Left cardiac atrium (tissue), 4 donors: ENCODE data around the gene KRTAP4-5. TPM values are rescaled to one million over a fixed set of nuclear protein-coding genes. Genes with fewer than 3 reads are reported as not detected.
"Not testable (repeated sequence)": the region's sequence is repeated elsewhere in the genome, so short reads cannot be mapped to it uniquely, and the experiment has no call there.

Experiments used
- ATAC-seq, 2 donors: fragments of 200-7000 bp; cut with Tn5 transposase; one replicate each; pipeline ENCODE4 v1.9.1; 2020; ENCODE audit warnings: mild to moderate bottlenecking in 2 of 2, moderate library complexity in 2 of 2
- DNase-seq: peaks from one replicate; pipeline ENCODE4 v3.0.0-alpha.2; 2020
- intact Hi-C, 2 donors: fragments of 100-400 bp; cut with DNase I; formaldehyde crosslinking; loops; one replicate each; pipeline versions ENCODE4 v1.14.1 to v1.15.1; 2022 to 2023
- total RNA-seq, 2 donors: library from RNA; stranded (reverse); fragmentation: NEBNext Ultra II Directional; extraction: Animal tissue kit (Norgen Biotek cat#: 25700); gene quantifications; one replicate each; pipeline ENCODE4 v1.2.1, GENCODE V29; 2021
- donor health status: DM: no; HTN: yes; CAD: no.
- donor health status: DM: no; HTN: yes; CAD: no; lungs with severe emphysema.
- donor health status: DM: yes; HTN: yes; CAD: no.
- donor health status: Dilated cardiomyopathy.

The KRTAP4-5 gene
- total RNA-seq, 2 donors from 2014 or later, result not detected

- intact Hi-C loops, result no loop called here
- DNase-seq (no peak), ATAC-seq (no peak)
Measured at GRCh38 chr17:41150026-41150425, 401 bp upstream of the KRTAP4-5 start.

GRCh38 chr17:41148971-41149651, 514 bp downstream of the KRTAP4-5 start:
- intact Hi-C loops, ATAC-seq, DNase-seq: not testable (repeated sequence)

GRCh38 chr17:41147531-41148204, 2.0 kb downstream of the KRTAP4-5 start:
- ATAC-seq (no peak), DNase-seq (no peak)
- intact Hi-C loops, result no loop called here

GRCh38 chr17:41145261-41145660, 4.4 kb downstream of the KRTAP4-5 start:
- intact Hi-C loops, result no loop called here
- ATAC-seq (no peak), DNase-seq (no peak)

- DNase-seq, result no peak
- intact Hi-C loops, result no loop called here
- no peak for ATAC-seq
Measured at GRCh38 chr17:41144846-41145245, 4.8 kb downstream of the KRTAP4-5 start.

GRCh38 chr17:41141361-41141760, 8.3 kb downstream of the KRTAP4-5 start:
- intact Hi-C loops, result no loop called here
- ATAC-seq (no peak), DNase-seq (no peak)

- intact Hi-C loops, result no loop called here
- DNase-seq, result no peak
- ATAC-seq, result no peak
Measured at GRCh38 chr17:41140360-41141131, 9.1 kb downstream of the KRTAP4-5 start, which contains the start of gene KRTAP4-6. Gene KRTAP4-6, minus strand, starts transcription at chr17:41140544. Its CDS starts 57 bp downstream, at chr17:41140487.

- DNase-seq, result not testable (repeated sequence)
Measured at GRCh38 chr17:41139865-41140264, 9.8 kb downstream of the KRTAP4-5 start.

GRCh38 chr17:41133880-41134735, 15.5 kb downstream of the KRTAP4-5 start:
- no peak for ATAC-seq
- intact Hi-C loops, result no loop called here
- DNase-seq, result no peak

More at GRCh38 chr17:41139865-41140264, 9.8 kb downstream of the KRTAP4-5 start:
- intact Hi-C loops, ATAC-seq: not testable (repeated sequence)

GRCh38 chr17:41131979-41132378, 17.6 kb downstream of the KRTAP4-5 start:
- no peak for DNase-seq
- intact Hi-C loops, result no loop called here
- no peak for ATAC-seq

- no peak for ATAC-seq
- intact Hi-C loops, result no loop called here
- no peak for DNase-seq
Measured at GRCh38 chr17:41127371-41127770, 22.3 kb downstream of the KRTAP4-5 start.

- DNase-seq (no peak), ATAC-seq (no peak)
- intact Hi-C loops, result no loop called here
Measured at GRCh38 chr17:41126412-41126811, 23.2 kb downstream of the KRTAP4-5 start.

- intact Hi-C loops, result no loop called here
- ATAC-seq, result no peak
- no peak for DNase-seq
Measured at GRCh38 chr17:41125064-41125463, 24.6 kb downstream of the KRTAP4-5 start.

GRCh38 chr17:41123991-41124371, 25.6 kb downstream of the KRTAP4-5 start, which contains the start of gene KRTAP4-12:
Gene KRTAP4-12, minus strand, starts transcription at chr17:41124182. Its CDS starts 60 bp downstream, at chr17:41124122.
- ATAC-seq, DNase-seq, intact Hi-C loops: not testable (repeated sequence)

GRCh38 chr17:41123292-41123990, 26.2 kb downstream of the KRTAP4-5 start:
- ATAC-seq, intact Hi-C loops, DNase-seq: not testable (repeated sequence)

- DNase-seq (no peak), ATAC-seq (no peak)
- intact Hi-C loops, result no loop called here
Measured at GRCh38 chr17:41121742-41122141, 27.9 kb downstream of the KRTAP4-5 start.

- DNase-seq, intact Hi-C loops, ATAC-seq: not testable (repeated sequence)
Measured at GRCh38 chr17:41119696-41120690, 29.6 kb downstream of the KRTAP4-5 start.
